Testis (tissue), 2 donors: ENCODE measurements around the gene ARHGEF11.

Experiments used
- CTCF ChIP-seq, 3 experiments: fragments of 450-650 bp in 2 of 3; fragments of 200-600 bp in 1 of 3; sonication (generic) in 1 of 3; IDR thresholded peaks; one replicate each; pipeline ENCODE4 v1.5.1; 2016 to 2019; ENCODE audit warnings: antibody characterized with exemption in 3 of 3, mild to moderate bottlenecking in 2 of 3, moderate library complexity in 1 of 3
- POLR2A ChIP-seq: fragments of 450-650 bp; IDR thresholded peaks from one replicate; pipeline ENCODE4 v1.6.1; 2017; ENCODE audit warnings: antibody characterized with exemption, mild to moderate bottlenecking, moderate library complexity

- TF ChIP-seq CTCF (IDR thresholded peaks at IDR 0.05) (no peak), POLR2A (no peak)
Measured at GRCh38 chr1:157092831-157093230, 47.3 kb upstream of the ARHGEF11 start.
